Mammary epithelial cell (primary cell): ENCODE results near the gene FBXO39.

ENCODE experiments used
- CTCF ChIP-seq, 2 donors: IDR thresholded peaks in 1 of 2; conservative IDR thresholded peaks in 1 of 2; 2 replicates each; pipeline ENCODE4 v1.5.1; 2011 to 2012; ENCODE audit warnings: inconsistent platforms in 2 of 2, low read length in 2 of 2, mild to moderate bottlenecking in 2 of 2, control low read depth in 1 of 2, low read depth in 1 of 2; ENCODE audit not compliant: insufficient read depth in 1 of 2; ENCODE audit errors: extremely low read depth in 1 of 2
- EZH2 ChIP-seq: IDR thresholded peaks from 2 replicates; pipeline ENCODE4 v1.6.1; 2012; ENCODE audit warnings: low read length, inconsistent platforms, borderline replicate concordance

- TF ChIP-seq CTCF (conservative IDR thresholded peaks at IDR 0.05 in 1 of 2, IDR thresholded peaks at IDR 0.05 in 1 of 2; ENCODE audit: extremely low read depth in 1 of 2, insufficient read depth in 1 of 2, low read depth in 1 of 2, low read length in 2 of 2) = no peak
- TF ChIP-seq EZH2 = no peak
These were observed 36.3 kb downstream of the FBXO39 start for GRCh38 chr17:6812295-6812694.
